Head of caudate nucleus (tissue), 42 donors: ENCODE results near the gene ARL5C.
"Not testable (repeated sequence)": the region's sequence is repeated elsewhere in the genome, so short reads cannot be mapped to it uniquely, and the experiment has no call there.

Source experiments
- DNase-seq, 42 donors: peaks; one replicate each; pipeline versions ENCODE4 v3.0.0 to v3.0.0-alpha.2; 2020 to 2021; ENCODE audit warnings: mixed read lengths in 7 of 42
- intact Hi-C: fragments of 100-400 bp; cut with DNase I; formaldehyde crosslinking; loops from one replicate; pipeline ENCODE4 v1.15.0; 2022

ARL5C gene

GRCh38 chr17:39121919-39122318 is 44.0 kb downstream of the ARL5C start:
- intact Hi-C loops, DNase-seq: not testable (repeated sequence)

DNA sequence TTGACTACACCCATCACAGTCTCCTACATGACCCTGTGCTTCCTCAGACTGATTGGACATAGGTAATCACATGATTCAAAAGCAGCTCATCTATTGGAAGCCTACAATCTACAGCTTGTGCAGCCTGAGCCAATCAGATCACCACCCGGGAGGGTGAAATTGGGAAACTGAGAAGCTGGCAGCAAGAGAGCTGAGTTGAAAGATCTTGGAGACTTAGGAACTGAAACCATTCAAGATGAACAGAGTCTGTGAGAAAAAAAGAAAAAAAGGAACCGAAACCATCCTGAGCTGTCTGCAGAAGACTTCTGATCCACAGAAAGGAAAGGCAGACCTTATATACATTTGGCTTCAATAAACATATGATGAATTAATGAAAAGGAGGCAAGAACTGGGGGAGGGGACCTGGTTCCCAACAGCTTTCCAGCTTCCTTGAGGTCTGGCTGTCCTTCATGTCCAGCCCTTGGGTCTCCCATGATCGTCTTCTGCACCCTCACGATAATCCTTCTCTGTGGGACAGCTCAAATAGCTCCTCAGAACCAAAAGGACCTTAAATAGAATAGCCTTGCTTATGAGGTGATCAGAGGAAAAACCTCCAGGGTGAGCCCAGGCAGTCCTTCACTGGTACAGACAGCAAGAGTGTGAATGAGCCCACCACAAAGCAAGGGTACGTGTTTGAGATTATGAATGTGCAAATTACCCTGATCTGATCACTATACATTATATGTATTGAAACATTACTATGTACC is 47.1 kb downstream of the ARL5C start:
- peak in 13 of 42 donors; percentile 18 to 51 (median 30) for DNase-seq
- intact Hi-C loops, result no loop called here

DNA sequence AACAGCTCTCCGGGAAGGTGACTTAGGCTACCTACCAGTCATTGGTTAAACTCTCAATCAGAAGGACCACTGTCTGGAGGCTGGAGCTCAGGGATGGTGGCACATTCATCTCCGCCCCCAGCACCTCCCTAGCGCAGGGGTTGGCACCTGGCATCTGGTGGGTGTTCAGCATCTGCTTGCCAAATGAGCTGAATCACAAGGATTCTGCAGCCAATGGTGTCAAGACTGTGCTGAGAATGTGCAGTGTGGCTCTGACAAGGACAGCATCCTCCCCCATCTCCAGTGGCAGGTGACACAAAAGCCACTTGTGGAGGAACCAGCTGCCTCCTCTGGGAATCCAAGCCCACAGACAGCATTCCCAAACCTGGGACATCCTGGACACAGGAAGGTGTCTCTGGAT is 49.7 kb downstream of the ARL5C start:
- intact Hi-C loops, result no loop called here
- DNase-seq, result peak; percentile 20 to 90 (median 62)

- no peak for DNase-seq
- intact Hi-C loops, result no loop called here
These were observed 50.8 kb downstream of the ARL5C start for GRCh38 chr17:39115135-39115534.

DNA sequence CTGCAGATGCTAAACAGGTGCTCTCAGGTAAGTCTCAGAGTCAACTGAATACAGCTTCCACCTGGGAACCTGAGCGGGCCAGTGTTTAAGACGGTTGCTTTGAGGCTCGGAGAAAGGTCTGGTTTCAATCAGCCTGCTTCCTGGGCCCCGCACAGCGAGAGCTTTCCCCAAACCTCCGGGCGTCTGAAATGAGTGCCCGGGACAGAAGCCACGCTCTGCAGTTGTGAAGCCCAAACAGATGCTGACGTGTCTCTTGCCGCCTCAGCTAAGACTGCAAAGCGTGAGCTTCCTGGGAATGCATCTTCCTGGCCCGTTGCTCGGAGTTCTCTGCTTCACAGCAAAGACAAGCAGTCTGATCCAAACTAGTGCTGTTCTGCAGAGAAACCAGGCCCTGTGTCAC is 51.2 kb downstream of the ARL5C start:
- no peak for DNase-seq
- intact Hi-C loops, result no loop called here

DNA sequence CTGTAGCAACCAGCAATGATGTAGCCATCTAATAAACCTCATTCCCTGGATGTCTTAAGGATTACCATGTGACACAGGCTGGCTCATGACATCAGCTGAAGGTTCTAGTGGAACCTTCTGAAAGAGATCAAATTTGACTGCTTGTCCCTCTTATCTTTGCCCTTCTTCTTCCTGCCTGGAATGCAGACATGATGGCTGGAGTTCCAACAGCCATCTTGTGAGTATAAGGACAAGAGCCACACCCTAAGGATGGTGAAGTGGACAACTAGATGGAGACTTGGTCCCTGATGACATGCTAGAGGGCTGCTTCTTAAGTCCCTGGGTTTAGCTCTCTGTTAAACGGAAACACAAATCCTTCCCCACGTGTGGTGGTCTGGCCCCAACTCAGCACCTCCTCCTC is 52.1 kb downstream of the ARL5C start:
- no peak for DNase-seq
- intact Hi-C loops, result no loop called here

DNA sequence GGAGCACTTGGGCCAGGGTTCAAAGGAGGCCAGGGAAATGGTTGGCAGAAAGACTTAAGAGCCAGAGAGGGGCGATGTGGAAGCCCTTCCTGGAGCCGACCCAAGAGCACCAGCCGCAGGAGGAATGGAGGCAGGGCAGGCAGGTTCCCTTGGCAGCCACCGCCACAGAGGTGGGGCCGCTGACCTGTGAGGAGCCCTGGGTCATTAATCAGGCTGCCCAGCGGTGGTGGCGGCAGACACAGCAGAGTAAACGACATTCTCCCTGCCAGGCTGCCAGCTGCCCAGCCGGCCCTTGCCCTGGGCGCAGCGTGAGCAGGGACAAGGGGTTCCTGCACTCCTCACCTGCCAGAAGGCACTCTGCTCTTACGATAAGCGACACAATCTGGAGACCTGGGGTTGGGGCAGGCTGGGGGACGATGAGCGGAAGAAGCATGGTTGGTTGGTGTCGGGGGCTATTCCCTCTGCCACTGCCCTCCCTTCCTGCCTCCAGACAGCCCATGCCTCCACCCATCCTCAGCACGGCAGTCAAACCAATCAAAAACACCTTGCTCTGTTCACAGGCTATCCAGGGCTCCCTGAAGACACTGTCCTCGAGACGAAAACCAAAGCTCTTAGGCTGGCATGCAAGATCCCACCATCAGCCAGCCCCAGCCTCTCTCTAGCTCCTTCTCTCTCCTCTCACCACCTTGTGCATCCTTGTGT is 55.4 kb downstream of the ARL5C start:
- no peak for DNase-seq
- intact Hi-C loops, result no loop called here

GRCh38 chr17:39108461-39109375 is 57.2 kb downstream of the ARL5C start:
- no peak for DNase-seq
- intact Hi-C loops, result no loop called here

- intact Hi-C loops, result no loop called here
- no peak for DNase-seq
These were observed 58.0 kb downstream of the ARL5C start for GRCh38 chr17:39107973-39108372.

GRCh38 chr17:39107155-39107554 is 58.8 kb downstream of the ARL5C start:
- no peak for DNase-seq
- intact Hi-C loops, result no loop called here
